Adrenal gland (tissue), 12 donors: Measurements from ENCODE around the gene SLIT3. TPM values are rescaled to one million over a fixed set of nuclear protein-coding genes. Genes with fewer than 3 reads are reported as not detected.

ENCODE experiments used
- DNase-seq, 7 donors: peaks; one replicate each; pipeline ENCODE4 v3.0.0-alpha.2; 2019 to 2020
- H3K27ac ChIP-seq, 5 donors: fragments of 200-600 bp; sonication (generic) in 4 of 5; 1 replicate in 3 of 5; 2 replicates in 2 of 5; pipeline versions ENCODE4 v1.5.1 to v1.8.0; 2016 to 2020; ENCODE audit warnings: mild to moderate bottlenecking in 1 of 5
- H3K27me3 ChIP-seq: fragments of 200-600 bp; 2 replicates; pipeline ENCODE4 v1.8.0; 2021
- H3K36me3 ChIP-seq, 2 donors: fragments of 200-600 bp; replicated peaks in 1 of 2; 1 replicate in 1 of 2; 2 replicates in 1 of 2; pipeline versions ENCODE4 v1.5.1 to v1.8.0; 2018 to 2022
- H3K4me1 ChIP-seq, 2 donors: fragments of 200-600 bp; replicated peaks in 1 of 2; 1 replicate in 1 of 2; 2 replicates in 1 of 2; pipeline versions ENCODE4 v1.5.1 to v1.8.0; 2018 to 2021
- H3K4me3 ChIP-seq, 4 donors: fragments of 200-600 bp; sonication (generic) in 3 of 4; one replicate each; pipeline ENCODE4 v1.5.1; 2016 to 2018
- H3K9me3 ChIP-seq, 3 donors: fragments of 200-600 bp; sonication (generic) in 1 of 3; replicated peaks in 1 of 3; 1 replicate in 2 of 3; 2 replicates in 1 of 3; pipeline versions ENCODE4 v1.5.1 to v1.8.0; 2016 to 2021
- CTCF ChIP-seq, 6 experiments: fragments of 450-650 bp in 4 of 6; fragments of 200-600 bp in 2 of 6; sonication (generic) in 1 of 6; IDR thresholded peaks; 1 replicate in 5 of 6; 2 replicates in 1 of 6; pipeline versions ENCODE4 v1.5.1 to v1.8.0; 2016 to 2021; ENCODE audit warnings: antibody characterized with exemption in 6 of 6, mild to moderate bottlenecking in 2 of 6, moderate library complexity in 1 of 6
- POLR2A ChIP-seq, 2 donors: fragments of 450-650 bp; IDR thresholded peaks; one replicate each; pipeline ENCODE4 v1.6.1; 2017; ENCODE audit warnings: antibody characterized with exemption in 2 of 2, mild to moderate bottlenecking in 2 of 2, moderate library complexity in 1 of 2
- WGBS, 4 donors: extraction: QIAGEN DNeasy Blood & Tissue Kit in 2 of 4; methylation state at CpG; one replicate each; pipeline versions ENCODE4 v1.1.5 to v1.1.7; 2013 to 2017; 5-methylcytosine and 5-hydroxymethylcytosine counted together
- intact Hi-C, 2 donors: fragments of 100-400 bp; cut with DNase I; formaldehyde crosslinking; loops; one replicate each; pipeline versions ENCODE4 v1.14.1 to v1.15.0; 2022 to 2023
- microRNA counts, 2 donors: library from miRNA; unstranded; fragments of <30 nt; microRNA quantifications; one replicate each; lab custom pipeline; 2016
- microRNA-seq, 3 donors: library from miRNA; unstranded; fragments of <30 nt; microRNA quantifications; one replicate each; pipeline ENCODE4, GENCODE V29; 2017 to 2020
- polyA plus RNA-seq, 3 donors: library from polyadenylated mRNA; stranded (reverse); fragments of 200-250 nt in 2 of 3; fragments of 350-450 nt in 1 of 3; fragmentation: Illumina TruSeq in 1 of 3; extraction: RNeasy Lipid Tissue Mini Kit (QIAGEN cat#74804) in 1 of 3; gene quantifications; one replicate each; pipeline ENCODE4 v1.2.3, GENCODE V29; 2013 to 2014
- small RNA-seq, 2 donors: library from RNA; depleted of rRNA; stranded (forward); fragments of <200 nt; gene quantifications; one replicate each; pipeline ENCODE3, GENCODE V24; 2016
- total RNA-seq, 9 donors: library from RNA; depleted of rRNA in 4 of 9; stranded (reverse); fragments of >200 nt in 4 of 9; fragments of 120-200 nt in 1 of 9; fragmentation: NEBNext Ultra II Directional in 1 of 9; extraction: Animal tissue kit (Norgen Biotek cat#: 25700) in 1 of 9; gene quantifications; one replicate each; pipeline versions ENCODE4 v1.1.0 to v1.2.4, GENCODE V29; 2013 to 2023
- donor health status: healthy with polysubstance abuse.
- donor health status: Bipolar disorder and iron deficiency.
- donor health status: DM: yes; HTN: yes; CAD: no.
- donor health status: DM: no; HTN: no; CAD: no.
- donor health status: DM: no; HTN: no; CAD: no.
- donor health status: DM: yes; HTN: yes; CAD: no.

SLIT3 gene
- total and polyA plus RNA-seq, 12 donors: 10.0 to 94.1 (median 32.8) TPM

DNA sequence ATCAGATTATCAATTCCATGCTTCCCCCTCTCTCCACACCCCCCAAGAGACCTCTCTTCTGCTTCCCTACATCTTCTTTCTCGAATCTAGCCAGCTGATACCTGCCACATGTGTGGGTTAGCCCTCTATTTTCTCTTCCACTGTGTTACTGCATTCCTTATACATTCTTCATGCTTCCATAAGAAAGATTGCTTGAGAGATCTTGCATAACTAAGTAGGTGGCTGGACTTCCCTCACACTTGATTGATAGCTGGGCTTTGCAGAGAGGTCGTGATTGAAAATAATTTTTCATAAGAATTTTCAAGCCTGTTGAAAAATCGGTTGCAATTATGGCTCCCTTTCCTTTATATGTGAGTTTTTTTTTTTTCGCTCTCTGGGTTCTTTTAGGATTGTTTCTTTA is 688.8 kb downstream of the SLIT3 start:
- H3K27ac ChIP-seq: no peak overlapping the region
- TF ChIP-seq POLR2A (IDR thresholded peaks at IDR 0.05) (no peak), CTCF (IDR thresholded peaks at IDR 0.05) (no peak)
- no peaks in the 10 kb centered on the region for H3K36me3 ChIP-seq
- DNase-seq: no peak
- H3K27me3 ChIP-seq: no peaks in the 10 kb centered on the region
- intact Hi-C loops: no loop called here
- H3K4me3 ChIP-seq: no peak overlapping the region
- WGBS, 4 donors: 65 to 73% (median 70%) methylated on average over 4 of the region's 4 CpGs
- H3K9me3 ChIP-seq: no peaks in the 10 kb centered on the region
- peaks cover 3 to 7% of the 10 kb centered on the region in 2 donors for H3K4me1 ChIP-seq

MicroRNA genes within 50 kb of the gene (microRNA counts, 767-probe panel; counts per million panel counts)
- microRNA hsa-miR-585 (lab: Ali Mortazavi, UCI): 0 counts per million in 2 donors

Small RNAs within 50 kb of the gene (microRNA-seq; reads per million reads assigned to microRNA genes)
- gene MIR218-2 (0.76 to 1.1 (median 0.89) reads per million in 3 donors), gene MIR585 (12.2 to 30.9 (median 21.9) reads per million in 3 donors)

Small RNAs within 50 kb of the gene (small RNA-seq; reads per million reads assigned to genes)
- gene MIR218-2 (0 to 0.17 reads per million in 2 donors), gene MIR585 (0.47 to 0.67 reads per million in 2 donors), gene RF00019 (0 reads per million in 2 donors)
